DOHH2 (cell line): ENCODE data around the gene TSHZ2.

Experiments used
- H3F3A ChIP-seq: fragments of 200-600 bp; sonication (generic), shearing (Covaris generic); 2 replicates; pipeline ENCODE4 v1.6.0; 2016; ENCODE audit warnings: antibody characterized with exemption, mild to moderate bottlenecking; ENCODE audit not compliant: control insufficient read depth, insufficient read depth
- H3K27ac ChIP-seq: fragments of 200-600 bp; sonication (generic); 2 replicates; pipeline ENCODE4 v1.5.1; 2014; ENCODE audit warnings: low read depth, mild to moderate bottlenecking, low read length, moderate library complexity
- H3K27me3 ChIP-seq: fragments of 200-600 bp; sonication (generic); 2 replicates; pipeline ENCODE4 v1.6.1; 2014; ENCODE audit warnings: mild to moderate bottlenecking, low read length, mixed read lengths; ENCODE audit not compliant: control insufficient read depth
- H3K36me3 ChIP-seq: fragments of 200-600 bp; sonication (generic); 2 replicates; pipeline ENCODE4 v1.6.1; 2014; ENCODE audit warnings: mild to moderate bottlenecking, low read length, moderate library complexity, mixed read lengths; ENCODE audit not compliant: control insufficient read depth
- H3K4me1 ChIP-seq: fragments of 200-600 bp; sonication (generic); 2 replicates; pipeline ENCODE4 v1.6.1; 2014; ENCODE audit warnings: mild to moderate bottlenecking, low read length, mixed read lengths; ENCODE audit not compliant: control insufficient read depth
- H3K4me2 ChIP-seq: fragments of 200-600 bp; sonication (generic); 2 replicates; pipeline ENCODE4 v1.6.0; 2014; ENCODE audit warnings: mild to moderate bottlenecking, low read length, moderate library complexity
- H3K4me3 ChIP-seq: fragments of 200-600 bp; sonication (generic); 2 replicates; pipeline ENCODE4 v1.5.1; 2014; ENCODE audit warnings: mild to moderate bottlenecking, low read length, mixed read lengths
- H3K79me2 ChIP-seq: fragments of 200-600 bp; sonication (generic); 2 replicates; pipeline ENCODE4 v1.6.1; 2014; ENCODE audit warnings: mild to moderate bottlenecking, low read length, mixed read lengths; ENCODE audit not compliant: control insufficient read depth
- H3K9me2 ChIP-seq: fragments of 200-600 bp; sonication (generic); replicated peaks from 2 replicates; pipeline ENCODE4 v1.6.1; 2014; ENCODE audit warnings: mild to moderate bottlenecking, low read length, mixed read lengths; ENCODE audit not compliant: control insufficient read depth
- H3K9me3 ChIP-seq: fragments of 200-600 bp; sonication (generic); 2 replicates; pipeline ENCODE4 v1.6.1; 2014; ENCODE audit warnings: antibody characterized with exemption, low read length, mixed read lengths; ENCODE audit not compliant: control insufficient read depth, insufficient read depth
- H4K20me1 ChIP-seq: fragments of 200-600 bp; sonication (generic); 2 replicates; pipeline ENCODE4 v1.6.0; 2014; ENCODE audit warnings: low read depth, mild to moderate bottlenecking, antibody characterized with exemption, low read length, moderate library complexity; ENCODE audit not compliant: control insufficient read depth, insufficient read depth
- EZH2phosphoT487 ChIP-seq: fragments of 200-600 bp; sonication (generic); IDR thresholded peaks from 2 replicates; pipeline ENCODE4 v1.6.1; 2017; ENCODE audit warnings: borderline replicate concordance, mild to moderate bottlenecking, antibody characterized with exemption, low read length, moderate library complexity, mixed read lengths
- TF ChIP-seq, protein P1 (sequence below): fragments of 200-600 bp; sonication (generic); IDR thresholded peaks from one replicate; pipeline ENCODE4 v1.5.1; 2014; ENCODE audit warnings: antibody characterized with exemption, mild to moderate bottlenecking, low read depth, low read length; ENCODE audit not compliant: poor library complexity, severe bottlenecking

The TSHZ2 gene

DNA sequence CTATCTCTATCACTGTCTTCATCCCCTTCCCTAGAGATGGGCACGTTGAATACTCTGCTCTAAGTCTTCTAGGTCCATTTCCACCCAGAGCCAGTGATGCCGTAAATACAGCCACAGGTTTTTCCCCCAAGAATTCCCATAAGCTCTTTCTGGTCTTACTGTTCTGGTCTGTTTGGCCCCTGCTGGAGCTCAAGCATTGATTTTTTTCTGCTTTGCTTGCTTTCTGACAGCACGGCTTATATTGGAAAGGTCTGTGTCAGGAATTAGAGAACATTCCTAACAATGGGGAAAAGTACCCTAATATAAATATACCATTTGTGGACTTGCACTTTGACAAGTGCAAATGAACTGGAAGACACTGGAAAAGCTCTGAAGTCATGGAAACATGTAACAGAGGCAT is 302.6 kb downstream of the TSHZ2 start:
- no peaks in the 10 kb centered on the region for H4K20me1 ChIP-seq
- TF ChIP-seq, protein P1, sequence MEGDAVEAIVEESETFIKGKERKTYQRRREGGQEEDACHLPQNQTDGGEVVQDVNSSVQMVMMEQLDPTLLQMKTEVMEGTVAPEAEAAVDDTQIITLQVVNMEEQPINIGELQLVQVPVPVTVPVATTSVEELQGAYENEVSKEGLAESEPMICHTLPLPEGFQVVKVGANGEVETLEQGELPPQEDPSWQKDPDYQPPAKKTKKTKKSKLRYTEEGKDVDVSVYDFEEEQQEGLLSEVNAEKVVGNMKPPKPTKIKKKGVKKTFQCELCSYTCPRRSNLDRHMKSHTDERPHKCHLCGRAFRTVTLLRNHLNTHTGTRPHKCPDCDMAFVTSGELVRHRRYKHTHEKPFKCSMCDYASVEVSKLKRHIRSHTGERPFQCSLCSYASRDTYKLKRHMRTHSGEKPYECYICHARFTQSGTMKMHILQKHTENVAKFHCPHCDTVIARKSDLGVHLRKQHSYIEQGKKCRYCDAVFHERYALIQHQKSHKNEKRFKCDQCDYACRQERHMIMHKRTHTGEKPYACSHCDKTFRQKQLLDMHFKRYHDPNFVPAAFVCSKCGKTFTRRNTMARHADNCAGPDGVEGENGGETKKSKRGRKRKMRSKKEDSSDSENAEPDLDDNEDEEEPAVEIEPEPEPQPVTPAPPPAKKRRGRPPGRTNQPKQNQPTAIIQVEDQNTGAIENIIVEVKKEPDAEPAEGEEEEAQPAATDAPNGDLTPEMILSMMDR = no peak
- H3K27ac ChIP-seq = no peak overlapping the region
- no peak overlapping the region for H3K4me2 ChIP-seq
- H3K79me2 ChIP-seq = no peaks in the 10 kb centered on the region
- no peaks in the 10 kb centered on the region for H3K9me3 ChIP-seq
- no peak overlapping the region for H3K4me3 ChIP-seq
- no peaks in the 10 kb centered on the region for H3K36me3 ChIP-seq
- no peaks in the 10 kb centered on the region for H3K9me2 ChIP-seq
- no peaks in the 10 kb centered on the region for H3K27me3 ChIP-seq
- no peaks in the 10 kb centered on the region for H3F3A ChIP-seq
- no peaks in the 10 kb centered on the region for H3K4me1 ChIP-seq

DNA sequence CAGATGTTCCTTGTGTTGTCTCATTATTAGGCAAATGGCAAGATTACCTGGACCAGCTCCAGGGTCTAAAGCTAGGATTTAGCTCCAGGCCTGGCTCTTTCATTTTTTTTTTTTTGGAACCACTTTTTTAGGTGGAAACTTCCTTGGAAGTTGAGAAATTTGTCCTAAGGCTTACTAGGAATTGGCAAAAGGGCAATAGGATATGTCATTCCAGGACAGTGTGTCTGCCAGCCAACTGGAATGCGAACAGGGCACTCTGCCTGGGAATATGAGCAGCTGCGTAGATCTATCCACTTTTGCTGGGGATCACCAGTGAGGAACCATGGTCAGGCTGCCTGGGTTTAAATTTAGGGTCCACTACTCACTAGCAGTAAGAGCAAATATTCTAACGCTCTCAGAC is 304.0 kb downstream of the TSHZ2 start:
- no peaks in the 10 kb centered on the region for H3K9me3 ChIP-seq
- no peaks in the 10 kb centered on the region for H3F3A ChIP-seq
- no peaks in the 10 kb centered on the region for H3K36me3 ChIP-seq
- TF ChIP-seq, protein P1 = no peak
- no peak for TF ChIP-seq EZH2phosphoT487
- no peaks in the 10 kb centered on the region for H3K79me2 ChIP-seq
- H4K20me1 ChIP-seq = no peaks in the 10 kb centered on the region
- no peaks in the 10 kb centered on the region for H3K4me1 ChIP-seq
- H3K9me2 ChIP-seq = no peaks in the 10 kb centered on the region
- H3K27me3 ChIP-seq = no peaks in the 10 kb centered on the region
- H3K4me3 ChIP-seq = no peak overlapping the region
- H3K27ac ChIP-seq = no peak overlapping the region
- no peak overlapping the region for H3K4me2 ChIP-seq

DNA sequence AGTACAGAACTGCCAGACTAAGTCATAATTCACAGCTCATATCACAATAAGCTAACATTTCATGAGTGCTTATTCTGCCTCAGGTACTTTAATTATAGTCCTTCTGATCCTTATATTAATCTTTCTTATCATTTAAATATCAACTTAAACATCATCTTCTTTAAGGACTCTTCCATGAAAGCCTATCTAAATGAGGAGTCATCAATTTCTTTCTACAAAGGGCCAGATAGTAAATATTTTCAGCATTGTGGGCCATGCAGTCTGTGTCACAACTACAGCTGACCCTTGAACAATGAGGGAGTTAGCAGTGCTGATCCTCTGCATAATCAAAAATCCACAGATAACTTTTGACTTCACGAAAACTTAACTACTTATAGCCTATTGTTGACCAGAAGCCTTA is 306.4 kb downstream of the TSHZ2 start:
- no peaks in the 10 kb centered on the region for H3K9me2 ChIP-seq
- no peak overlapping the region for H3K4me3 ChIP-seq
- H3K27me3 ChIP-seq = no peaks in the 10 kb centered on the region
- H3K4me2 ChIP-seq = no peak overlapping the region
- no peaks in the 10 kb centered on the region for H3F3A ChIP-seq
- H4K20me1 ChIP-seq = no peaks in the 10 kb centered on the region
- H3K79me2 ChIP-seq = no peaks in the 10 kb centered on the region
- TF ChIP-seq, protein P1 = no peak
- no peak for TF ChIP-seq EZH2phosphoT487
- no peaks in the 10 kb centered on the region for H3K9me3 ChIP-seq
- H3K4me1 ChIP-seq = no peaks in the 10 kb centered on the region
- no peak overlapping the region for H3K27ac ChIP-seq
- no peaks in the 10 kb centered on the region for H3K36me3 ChIP-seq

DNA sequence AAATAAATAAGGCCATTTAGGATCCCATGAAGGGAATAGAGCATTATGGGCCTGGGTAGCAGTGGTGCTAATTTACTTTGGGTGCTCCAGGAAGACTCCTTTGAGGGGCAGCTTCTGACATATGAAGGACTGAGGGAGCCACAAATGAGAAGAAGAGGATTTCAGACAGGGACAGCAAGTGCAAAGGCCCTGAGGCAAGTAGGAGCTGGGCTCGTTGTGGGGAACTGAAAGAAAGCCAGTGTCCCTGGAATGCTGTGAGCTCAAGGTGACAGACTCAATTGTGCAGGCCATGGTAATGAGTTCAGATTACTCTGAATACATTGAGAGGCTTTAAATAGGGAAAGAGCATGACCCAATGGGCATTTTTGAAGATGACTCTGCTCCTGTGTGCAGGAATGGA is 307.6 kb downstream of the TSHZ2 start:
- Histone ChIP-seq H3K4me1 (no peaks in the 10 kb centered on the region), H3K9me2 (no peaks in the 10 kb centered on the region), H3K79me2 (no peaks in the 10 kb centered on the region), H3K9me3 (no peaks in the 10 kb centered on the region), H3K27ac (no peak overlapping the region), H3K4me3 (no peak overlapping the region), H3K4me2 (no peak overlapping the region), H3K36me3 (no peaks in the 10 kb centered on the region), H4K20me1 (no peaks in the 10 kb centered on the region), H3F3A (no peaks in the 10 kb centered on the region), H3K27me3 (no peaks in the 10 kb centered on the region)
- no peak for TF ChIP-seq EZH2phosphoT487
- TF ChIP-seq, protein P1 = no peak
